MV-4-11 (cell line): Measurements from ENCODE around the gene ZNF207.
A peak's percentile ranks its signal among the peaks of the same experiment; 100 is the strongest.
"Not testable (repeated sequence)": the region's sequence is repeated elsewhere in the genome, so short reads cannot be mapped to it uniquely, and the experiment has no call there.

Experiments
- DNase-seq: peaks from one replicate; lab custom pipeline; 2025; lab: John Stamatoyannopoulos, UW

The ZNF207 gene

GRCh38 chr17:32349854-32350665 lies at the start of gene ZNF207:
Gene ZNF207, plus strand, starts transcription at chr17:32350157. Its CDS starts 129 bp downstream, at chr17:32350286.
- peak; percentile 95 for DNase-seq

GRCh38 chr17:32302037-32302436 lies 47.9 kb upstream of the ZNF207 start:
- no peak for DNase-seq

GRCh38 chr17:32302860-32303649 lies 46.9 kb upstream of the ZNF207 start:
- DNase-seq = no peak

- no peak for DNase-seq
Measured at GRCh38 chr17:32303781-32304288, 46.1 kb upstream of the ZNF207 start.

- no peak for DNase-seq
Measured at GRCh38 chr17:32305049-32305448, 44.9 kb upstream of the ZNF207 start.

- DNase-seq = no peak
Measured at GRCh38 chr17:32307658-32308057, 42.3 kb upstream of the ZNF207 start.

GRCh38 chr17:32311028-32311536 lies 38.9 kb upstream of the ZNF207 start:
- DNase-seq = no peak

GRCh38 chr17:32314636-32315035 lies 35.3 kb upstream of the ZNF207 start:
- DNase-seq = no peak

GRCh38 chr17:32315171-32315570 lies 34.8 kb upstream of the ZNF207 start:
- no peak for DNase-seq

GRCh38 chr17:32316653-32317052 lies 33.3 kb upstream of the ZNF207 start:
- DNase-seq = not testable (repeated sequence)

- no peak for DNase-seq
Measured at GRCh38 chr17:32317353-32317752, 32.6 kb upstream of the ZNF207 start.

GRCh38 chr17:32318071-32318470 lies 31.9 kb upstream of the ZNF207 start:
- no peak for DNase-seq

GRCh38 chr17:32319548-32319905 lies 30.4 kb upstream of the ZNF207 start:
- DNase-seq = peak; percentile 64

- DNase-seq = not testable (repeated sequence)
Measured at GRCh38 chr17:32320080-32320479, 29.9 kb upstream of the ZNF207 start.

GRCh38 chr17:32320847-32321246 lies 29.1 kb upstream of the ZNF207 start:
- no peak for DNase-seq

- peak; percentile 8 for DNase-seq
Measured at GRCh38 chr17:32323046-32323445, 26.9 kb upstream of the ZNF207 start.

GRCh38 chr17:32323811-32324491 lies 26.0 kb upstream of the ZNF207 start:
- no peak for DNase-seq

GRCh38 chr17:32327911-32328310 lies 22.0 kb upstream of the ZNF207 start:
- no peak for DNase-seq

- peak; percentile 14 for DNase-seq
Measured at GRCh38 chr17:32330147-32330546, 19.8 kb upstream of the ZNF207 start.

- DNase-seq = peak; percentile 97
Measured at GRCh38 chr17:32331243-32332040, 18.5 kb upstream of the ZNF207 start.

- DNase-seq = no peak
Measured at GRCh38 chr17:32333187-32333586, 16.8 kb upstream of the ZNF207 start.
